ENCODE results near the gene HTRA3.

- TF ChIP-seq, protein P1, sequence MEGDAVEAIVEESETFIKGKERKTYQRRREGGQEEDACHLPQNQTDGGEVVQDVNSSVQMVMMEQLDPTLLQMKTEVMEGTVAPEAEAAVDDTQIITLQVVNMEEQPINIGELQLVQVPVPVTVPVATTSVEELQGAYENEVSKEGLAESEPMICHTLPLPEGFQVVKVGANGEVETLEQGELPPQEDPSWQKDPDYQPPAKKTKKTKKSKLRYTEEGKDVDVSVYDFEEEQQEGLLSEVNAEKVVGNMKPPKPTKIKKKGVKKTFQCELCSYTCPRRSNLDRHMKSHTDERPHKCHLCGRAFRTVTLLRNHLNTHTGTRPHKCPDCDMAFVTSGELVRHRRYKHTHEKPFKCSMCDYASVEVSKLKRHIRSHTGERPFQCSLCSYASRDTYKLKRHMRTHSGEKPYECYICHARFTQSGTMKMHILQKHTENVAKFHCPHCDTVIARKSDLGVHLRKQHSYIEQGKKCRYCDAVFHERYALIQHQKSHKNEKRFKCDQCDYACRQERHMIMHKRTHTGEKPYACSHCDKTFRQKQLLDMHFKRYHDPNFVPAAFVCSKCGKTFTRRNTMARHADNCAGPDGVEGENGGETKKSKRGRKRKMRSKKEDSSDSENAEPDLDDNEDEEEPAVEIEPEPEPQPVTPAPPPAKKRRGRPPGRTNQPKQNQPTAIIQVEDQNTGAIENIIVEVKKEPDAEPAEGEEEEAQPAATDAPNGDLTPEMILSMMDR (IDR thresholded peaks at IDR 0.05): no peak
- no peak for TF ChIP-seq EP300 (IDR thresholded peaks at IDR 0.05)
- no peak for TF ChIP-seq POLR2A (IDR thresholded peaks at IDR 0.05; ENCODE audit: low read depth)
Observed at GRCh38 chr4:8239226-8239625, 30.3 kb upstream of the HTRA3 start.

Data from esophagus muscularis mucosa (tissue), 4 donors.